Endodermal cell (in vitro differentiated cells): Measurements from ENCODE around the gene IQCE. TPM values are rescaled to one million over a fixed set of nuclear protein-coding genes. Genes with fewer than 3 reads are reported as not detected.

Experiments
- DNase-seq: peaks from one replicate; pipeline ENCODE4 v3.0.0-alpha.2; 2017
- H3K27ac ChIP-seq: 2 replicates; pipeline ENCODE4 v1.5.1; 2013; ENCODE audit warnings: mild to moderate bottlenecking, low read depth, low read length, moderate library complexity
- H3K27me3 ChIP-seq: 2 replicates; pipeline ENCODE4 v1.6.1; 2013; ENCODE audit warnings: mild to moderate bottlenecking, low read length, moderate library complexity; ENCODE audit not compliant: insufficient read depth, control insufficient read depth, poor library complexity, severe bottlenecking
- H3K36me3 ChIP-seq: 2 replicates; pipeline ENCODE4 v1.7.0; 2013; ENCODE audit warnings: mild to moderate bottlenecking, low read length, moderate library complexity; ENCODE audit not compliant: control insufficient read depth, insufficient read depth
- H3K4me1 ChIP-seq: one replicate; pipeline ENCODE4 v1.7.0; 2013; ENCODE audit warnings: low read length; ENCODE audit not compliant: control insufficient read depth, insufficient read depth
- H3K4me3 ChIP-seq: 2 replicates; pipeline ENCODE4 v1.5.1; 2013; ENCODE audit warnings: mild to moderate bottlenecking, low read length, moderate library complexity
- H3K9ac ChIP-seq: 2 replicates; pipeline ENCODE4 v1.6.1; 2013; ENCODE audit warnings: mild to moderate bottlenecking, low read length, moderate library complexity; ENCODE audit not compliant: poor library complexity, severe bottlenecking; ENCODE audit errors: extremely low read depth
- H3K9me3 ChIP-seq: 2 replicates; pipeline ENCODE4 v1.6.1; 2013; ENCODE audit warnings: mild to moderate bottlenecking, low read length, moderate library complexity; ENCODE audit not compliant: control insufficient read depth
- H3K27ac Mint-ChIP-seq: 2 replicates; pipeline ENCODE4 v1.8.0; 2020; ENCODE audit warnings: mixed read lengths
- H3K27me3 Mint-ChIP-seq: 2 replicates; pipeline ENCODE4 v1.8.0; 2021; ENCODE audit warnings: mild to moderate bottlenecking, mixed read lengths; ENCODE audit not compliant: insufficient read depth
- H3K36me3 Mint-ChIP-seq: 2 replicates; pipeline ENCODE4 v1.8.0; 2020; ENCODE audit warnings: low read depth, mixed read lengths
- H3K4me1 Mint-ChIP-seq: 2 replicates; pipeline ENCODE4 v1.8.0; 2020; ENCODE audit warnings: mixed read lengths
- H3K4me3 Mint-ChIP-seq: 2 replicates; pipeline ENCODE4 v1.8.0; 2020; ENCODE audit warnings: mild to moderate bottlenecking, moderate library complexity, mixed read lengths
- H3K9me3 Mint-ChIP-seq: 2 replicates; pipeline ENCODE4 v1.8.0; 2020; ENCODE audit warnings: mild to moderate bottlenecking, mixed read lengths
- CTCF ChIP-seq: fragments of 200-600 bp; sonication (generic); conservative IDR thresholded peaks from 2 replicates; pipeline ENCODE4 v1.5.0; 2021; ENCODE audit warnings: antibody characterized with exemption, mild to moderate bottlenecking
- WGBS, 2 experiments: methylation state at CpG; one replicate each; pipeline versions ENCODE4 v1.1.5 to v1.1.7; 2013; ENCODE audit warnings: missing lambda C conversion rate in 2 of 2, mixed read lengths in 1 of 2; ENCODE audit not compliant: insufficient coverage in 1 of 2, insufficient read length in 1 of 2; 5-methylcytosine and 5-hydroxymethylcytosine counted together
- total RNA-seq, 2 donors: library from RNA; stranded (reverse); fragmentation: NEBNext Ultra II Directional in 1 of 2; extraction: Animal tissue kit (Norgen Biotek cat#: 25700) in 1 of 2; gene quantifications; 2 replicates in 1 of 2; 3 replicates in 1 of 2; pipeline ENCODE4 v1.2.1, GENCODE V29; 2021

IQCE gene
- total RNA-seq, 2 donors from 2014 or later = 15.4 to 20.8 TPM

DNA sequence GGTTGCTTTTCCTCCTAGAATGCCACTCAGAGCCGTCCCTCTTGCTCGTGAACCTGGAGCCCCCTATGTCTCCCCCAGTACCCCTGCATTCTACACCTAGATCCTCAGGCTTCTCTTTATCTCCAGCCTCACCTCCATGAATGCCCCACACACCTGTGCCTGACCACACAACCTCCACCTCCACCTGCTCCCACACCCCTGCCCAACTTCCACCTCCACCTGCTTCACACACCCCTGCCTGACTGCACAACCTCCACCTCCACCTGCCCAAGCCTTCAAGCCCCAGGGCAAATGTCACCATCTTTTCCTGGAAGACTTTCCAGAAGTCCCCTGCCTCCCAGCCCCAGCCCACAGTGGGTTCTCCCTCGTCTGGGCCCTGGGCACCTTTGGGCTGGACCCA is 46.1 kb upstream of the IQCE start:
- H3K27me3 Mint-ChIP-seq = peaks cover 5% of the 10 kb centered on the region
- Histone ChIP-seq H3K4me3 (no peak overlapping the region), H3K36me3 (no peaks in the 10 kb centered on the region), H3K9me3 (no peaks in the 10 kb centered on the region), H3K9ac (no peak overlapping the region), H3K27me3 (peaks cover 3% of the 10 kb centered on the region), H3K27ac (no peak overlapping the region), H3K4me1 (peaks cover 15% of the 10 kb centered on the region)
- 90 to 94% methylated on average over 3 of the region's 3 CpGs for WGBS, 2 experiments
- H3K9me3 Mint-ChIP-seq = no peaks in the 10 kb centered on the region
- peaks cover 41% of the 10 kb centered on the region for H3K4me1 Mint-ChIP-seq
- no peak for DNase-seq
- no peaks in the 10 kb centered on the region for H3K36me3 Mint-ChIP-seq
- H3K4me3 Mint-ChIP-seq = no peak overlapping the region
- peak overlapping the region; percentile 26 for H3K27ac Mint-ChIP-seq
- TF ChIP-seq CTCF = no peak

DNA sequence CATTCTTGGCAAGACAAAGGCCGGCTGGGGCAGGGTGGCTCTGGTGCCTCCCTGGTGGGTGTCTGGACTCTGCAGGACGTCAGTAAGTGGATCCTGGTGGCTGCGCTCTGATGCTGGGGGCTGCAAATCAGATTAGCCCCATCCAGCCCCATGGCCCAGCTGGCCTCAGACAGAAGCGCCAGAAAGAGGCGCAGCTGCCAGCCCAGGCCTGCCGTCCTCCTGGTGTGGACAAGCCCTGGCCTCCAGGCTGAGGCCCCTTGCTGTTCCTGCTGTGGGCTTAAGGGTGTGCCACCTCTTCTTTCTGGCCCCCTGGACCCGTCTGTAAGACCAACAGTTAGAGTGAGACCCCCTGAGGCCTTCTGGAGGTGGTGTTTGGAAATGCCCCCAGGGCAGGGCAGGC is 45.1 kb upstream of the IQCE start:
- no peak overlapping the region for H3K4me3 ChIP-seq
- H3K4me3 Mint-ChIP-seq = no peak overlapping the region
- H3K9me3 Mint-ChIP-seq = no peaks in the 10 kb centered on the region
- H3K27ac Mint-ChIP-seq = no peak overlapping the region
- DNase-seq = no peak
- peaks cover 12% of the 10 kb centered on the region for H3K27me3 ChIP-seq
- peaks cover 15% of the 10 kb centered on the region for H3K4me1 ChIP-seq
- H3K27ac ChIP-seq = no peak overlapping the region
- no peak overlapping the region for H3K9ac ChIP-seq
- no peaks in the 10 kb centered on the region for H3K9me3 ChIP-seq
- H3K36me3 Mint-ChIP-seq = no peaks in the 10 kb centered on the region
- H3K27me3 Mint-ChIP-seq = peaks cover 14% of the 10 kb centered on the region
- H3K36me3 ChIP-seq = no peaks in the 10 kb centered on the region
- WGBS, 2 experiments = 91 to 100% methylated on average over 6 to 7 of the region's 7 CpGs
- TF ChIP-seq CTCF = no peak
- H3K4me1 Mint-ChIP-seq = peaks cover 48% of the 10 kb centered on the region

GRCh38 chr7:2514473-2515423 is 44.0 kb upstream of the IQCE start:
- H3K4me1 ChIP-seq = peaks cover 15% of the 10 kb centered on the region
- no peaks in the 10 kb centered on the region for H3K9me3 Mint-ChIP-seq
- H3K9me3 ChIP-seq = no peaks in the 10 kb centered on the region
- no peaks in the 10 kb centered on the region for H3K36me3 ChIP-seq
- peaks cover 15% of the 10 kb centered on the region for H3K27me3 Mint-ChIP-seq
- H3K27ac ChIP-seq = no peak overlapping the region
- no peak overlapping the region for H3K9ac ChIP-seq
- no peak overlapping the region for H3K27ac Mint-ChIP-seq
- no peak overlapping the region for H3K4me3 Mint-ChIP-seq
- no peaks in the 10 kb centered on the region for H3K36me3 Mint-ChIP-seq
- H3K4me3 ChIP-seq = no peak overlapping the region
- WGBS, 2 experiments = 91 to 92% methylated on average over 7 to 9 of the region's 9 CpGs
- peaks cover 17% of the 10 kb centered on the region for H3K27me3 ChIP-seq
- TF ChIP-seq CTCF = no peak
- H3K4me1 Mint-ChIP-seq = peaks cover 40% of the 10 kb centered on the region
- no peak for DNase-seq
